Transverse colon (tissue), 3 donors: ENCODE measurements around the gene LRBA.

Source experiments
- EP300 ChIP-seq: sonication (generic); formaldehyde crosslinking; IDR thresholded peaks from one replicate; pipeline ENCODE4 v1.6.1; 2017; ENCODE audit warnings: antibody characterized with exemption, low read depth
- POLR2AphosphoS5 ChIP-seq, 3 donors: sonication (generic); formaldehyde crosslinking; IDR thresholded peaks; one replicate each; pipeline ENCODE4 v1.6.1; 2016; ENCODE audit warnings: antibody characterized with exemption in 3 of 3

DNA sequence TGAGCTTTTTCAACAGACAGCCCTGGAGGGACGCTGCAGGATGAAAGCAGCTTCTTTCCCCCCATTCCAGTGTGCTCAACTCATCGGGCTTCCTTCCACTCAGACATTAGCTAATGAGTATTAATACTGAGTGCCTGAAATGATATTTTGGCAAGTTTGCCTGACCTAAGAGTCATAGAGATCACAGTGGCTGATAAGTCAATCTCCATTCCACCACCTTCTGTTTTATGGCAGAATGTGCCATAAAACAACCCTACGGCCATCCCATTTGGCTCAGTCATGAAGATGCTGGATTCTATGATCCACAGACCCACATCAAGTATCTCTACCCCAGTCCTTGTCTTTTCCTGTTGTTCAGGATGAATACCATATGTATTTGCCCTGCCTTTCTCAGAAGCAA lies 481.4 kb downstream of the LRBA start:
- TF ChIP-seq POLR2AphosphoS5 (IDR thresholded peaks at IDR 0.05) (no peak), EP300 (no peak)
